GM18951 (cell line): ENCODE results near the gene KRTAP10-1.

Experiments
- POLR2A ChIP-seq: IDR thresholded peaks from 4 replicates; pipeline ENCODE4 v1.6.1; 2011; ENCODE audit warnings: mild to moderate bottlenecking; ENCODE audit not compliant: insufficient read length, insufficient read depth; ENCODE audit errors: extremely low read depth
- in situ Hi-C: fragments of 300-500 bp; cut with MboI; formaldehyde crosslinking; loops from one replicate; pipeline ENCODE4 v1.12.0; 2022; ENCODE audit warnings: low sequenced_read_pairs, mixed read lengths, inconsistent platforms; ENCODE audit not compliant: unreplicated experiment

KRTAP10-1 gene

GRCh38 chr21:44549525-44550211, 9.7 kb upstream of the KRTAP10-1 start:
- TF ChIP-seq POLR2A: no peak
- in situ Hi-C loops: no loop called here

- TF ChIP-seq POLR2A: no peak
- in situ Hi-C loops: no loop called here
Observed at GRCh38 chr21:44548922-44549321, 8.9 kb upstream of the KRTAP10-1 start.

- TF ChIP-seq POLR2A: no peak
- in situ Hi-C loops: no loop called here
Observed at GRCh38 chr21:44548381-44548780, 8.4 kb upstream of the KRTAP10-1 start.

- in situ Hi-C loops: no loop called here
- TF ChIP-seq POLR2A: no peak
Observed at GRCh38 chr21:44547656-44548331, 7.8 kb upstream of the KRTAP10-1 start.

GRCh38 chr21:44544566-44544965, 4.6 kb upstream of the KRTAP10-1 start:
- in situ Hi-C loops: no loop called here
- TF ChIP-seq POLR2A: no peak

GRCh38 chr21:44542716-44543115, 2.7 kb upstream of the KRTAP10-1 start:
- no peak for TF ChIP-seq POLR2A
- in situ Hi-C loops: no loop called here

GRCh38 chr21:44540741-44541288, 820 bp upstream of the KRTAP10-1 start:
- TF ChIP-seq POLR2A: no peak
- in situ Hi-C loops: no loop called here

- no peak for TF ChIP-seq POLR2A
- in situ Hi-C loops: no loop called here
Observed at GRCh38 chr21:44539046-44539445, 949 bp downstream of the KRTAP10-1 start.

GRCh38 chr21:44537930-44538911, 1.8 kb downstream of the KRTAP10-1 start:
- in situ Hi-C loops: no loop called here
- no peak for TF ChIP-seq POLR2A

GRCh38 chr21:44535963-44536362, 4.0 kb downstream of the KRTAP10-1 start:
- in situ Hi-C loops: no loop called here
- TF ChIP-seq POLR2A: no peak

GRCh38 chr21:44534688-44535087, 5.3 kb downstream of the KRTAP10-1 start:
- TF ChIP-seq POLR2A: no peak
- in situ Hi-C loops: no loop called here

- in situ Hi-C loops: no loop called here
- no peak for TF ChIP-seq POLR2A
Observed at GRCh38 chr21:44533891-44534627, 5.9 kb downstream of the KRTAP10-1 start.
